NCI-H345 (cell line): ENCODE results near the gene ODF2L.

Source experiments
- DNase-seq: peaks from one replicate; lab custom pipeline; 2025; lab: John Stamatoyannopoulos, UW

The ODF2L gene

DNA sequence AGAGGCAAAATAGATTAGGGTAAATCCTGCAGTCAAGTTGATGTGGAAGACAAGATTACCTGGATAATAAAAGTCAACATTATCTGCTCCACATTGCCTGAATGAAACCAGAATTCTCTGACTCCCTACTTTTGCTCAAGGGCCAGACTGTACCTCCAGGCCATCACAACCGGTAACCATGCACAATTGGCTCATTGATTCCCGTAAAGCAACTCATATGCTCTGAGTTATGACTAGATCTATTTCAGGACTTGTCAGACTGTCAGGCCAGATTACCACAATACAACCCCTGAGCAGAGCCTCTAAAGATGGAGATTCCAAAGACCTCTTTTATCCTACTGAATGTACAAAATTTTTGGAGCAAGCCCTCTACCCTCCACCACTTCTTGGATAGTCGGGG lies 90.4 kb downstream of the ODF2L start:
- no peak for DNase-seq

GRCh38 chr1:86303041-86303690 lies 93.0 kb downstream of the ODF2L start:
- DNase-seq = no peak
